Panc1 (cell line): ENCODE data around the gene PLXNA2.

Experiments
- CTCF ChIP-seq: fragments of 450-650 bp; IDR thresholded peaks from 2 replicates; pipeline ENCODE4 v1.5.1; 2017; ENCODE audit warnings: mild to moderate bottlenecking
- POLR2AphosphoS5 ChIP-seq: IDR thresholded peaks from 2 replicates; pipeline ENCODE4 v1.6.1; 2012; ENCODE audit warnings: mild to moderate bottlenecking, low read depth, low read length, moderate library complexity
- REST ChIP-seq, 2 experiments: IDR thresholded peaks; 2 replicates each; pipeline ENCODE4 v1.6.1; 2011 to 2012; ENCODE audit warnings: low read depth in 2 of 2, control low read depth in 1 of 2, low read length in 1 of 2, mild to moderate bottlenecking in 1 of 2, moderate library complexity in 1 of 2; ENCODE audit not compliant: insufficient read depth in 1 of 2
- SIN3A ChIP-seq: IDR thresholded peaks from 2 replicates; pipeline ENCODE4 v1.6.1; 2012; ENCODE audit warnings: low read depth, mild to moderate bottlenecking, low read length, moderate library complexity, borderline replicate concordance; ENCODE audit not compliant: insufficient read depth
- TCF7L2 ChIP-seq: IDR thresholded peaks from 2 replicates; pipeline ENCODE4 v1.6.1; 2011; ENCODE audit warnings: mild to moderate bottlenecking, low read depth, low read length, inconsistent platforms

- no peak for TF ChIP-seq CTCF
- TF ChIP-seq POLR2AphosphoS5 = no peak
- no peak for TF ChIP-seq TCF7L2
- TF ChIP-seq SIN3A = no peak
- TF ChIP-seq REST (IDR thresholded peaks at IDR 0.05; ENCODE audit: insufficient read depth in 1 of 2, low read depth in 2 of 2, low read length in 1 of 2) = no peak
Measured at GRCh38 chr1:208219098-208219658, 25.0 kb downstream of the PLXNA2 start.
